MCF 10A (cell line): ENCODE measurements around the gene AGBL1. TPM values are rescaled to one million over a fixed set of nuclear protein-coding genes. Genes with fewer than 3 reads are reported as not detected.

Experiments used
- BruUV-seq: library from RNA; stranded (reverse); fragments of 400-500 nt; replicated peaks from 2 replicates; lab custom pipeline; 2021; lab: Mats Ljungman, UMichigan
- CTCF ChIA-PET: fragments of 300-600 bp; sonication (Branson Sonifier 250); formaldehyde crosslinking; extraction: SDS; loops from one replicate; lab custom pipeline; 2021; ENCODE audit warnings: antibody characterized with exemption, inconsistent platforms; lab: Yijun Ruan, JAX
- POLR2A ChIA-PET: fragments of 300-600, 350-650 bp; sonication (Branson Sonifier 250); formaldehyde crosslinking; extraction: SDS; loops from one replicate; lab custom pipeline; 2020; ENCODE audit warnings: antibody characterized with exemption, inconsistent platforms; lab: Yijun Ruan, JAX
- DNase-seq: peaks from one replicate; pipeline ENCODE4 v3.0.0-alpha.2; 2018; ENCODE audit not compliant: unreplicated experiment
- H3K27ac Mint-ChIP-seq: one replicate; pipeline ENCODE4 v1.8.0; 2022; ENCODE audit warnings: mild to moderate bottlenecking, low read depth, mixed read lengths; ENCODE audit not compliant: unreplicated experiment
- H3K27me3 Mint-ChIP-seq: one replicate; pipeline ENCODE4 v1.8.0; 2022; ENCODE audit warnings: mixed read lengths; ENCODE audit not compliant: insufficient read depth, unreplicated experiment
- H3K36me3 Mint-ChIP-seq: one replicate; pipeline ENCODE4 v1.8.0; 2022; ENCODE audit warnings: mild to moderate bottlenecking, moderate library complexity, mixed read lengths; ENCODE audit not compliant: insufficient read depth, unreplicated experiment
- H3K4me1 Mint-ChIP-seq: one replicate; pipeline ENCODE4 v1.8.0; 2022; ENCODE audit warnings: mixed read lengths; ENCODE audit not compliant: insufficient read depth, unreplicated experiment
- H3K4me3 Mint-ChIP-seq: one replicate; pipeline ENCODE4 v1.8.0; 2022; ENCODE audit warnings: mild to moderate bottlenecking, moderate library complexity, mixed read lengths; ENCODE audit not compliant: unreplicated experiment
- H3K9me3 Mint-ChIP-seq: one replicate; pipeline ENCODE4 v1.8.0; 2022; ENCODE audit warnings: mixed read lengths; ENCODE audit not compliant: unreplicated experiment
- intact Hi-C: fragments of 100-400 bp; cut with micrococcal nuclease; formaldehyde crosslinking; loops from 2 replicates; pipeline ENCODE4 v1.14.1; 2022
- total RNA-seq: library from RNA; stranded (reverse); gene quantifications from 2 replicates; pipeline ENCODE4 v1.2.3, GENCODE V29; 2022
- TF ChIP-seq, protein P1 (sequence below): fragments of 200-600 bp; IDR thresholded peaks from one replicate; pipeline ENCODE4 v1.8.0; 2022; ENCODE audit warnings: antibody characterized with exemption, mild to moderate bottlenecking; ENCODE audit not compliant: unreplicated experiment

The AGBL1 gene
- total RNA-seq, 1 experiment from 2014 or later = not detected

DNA sequence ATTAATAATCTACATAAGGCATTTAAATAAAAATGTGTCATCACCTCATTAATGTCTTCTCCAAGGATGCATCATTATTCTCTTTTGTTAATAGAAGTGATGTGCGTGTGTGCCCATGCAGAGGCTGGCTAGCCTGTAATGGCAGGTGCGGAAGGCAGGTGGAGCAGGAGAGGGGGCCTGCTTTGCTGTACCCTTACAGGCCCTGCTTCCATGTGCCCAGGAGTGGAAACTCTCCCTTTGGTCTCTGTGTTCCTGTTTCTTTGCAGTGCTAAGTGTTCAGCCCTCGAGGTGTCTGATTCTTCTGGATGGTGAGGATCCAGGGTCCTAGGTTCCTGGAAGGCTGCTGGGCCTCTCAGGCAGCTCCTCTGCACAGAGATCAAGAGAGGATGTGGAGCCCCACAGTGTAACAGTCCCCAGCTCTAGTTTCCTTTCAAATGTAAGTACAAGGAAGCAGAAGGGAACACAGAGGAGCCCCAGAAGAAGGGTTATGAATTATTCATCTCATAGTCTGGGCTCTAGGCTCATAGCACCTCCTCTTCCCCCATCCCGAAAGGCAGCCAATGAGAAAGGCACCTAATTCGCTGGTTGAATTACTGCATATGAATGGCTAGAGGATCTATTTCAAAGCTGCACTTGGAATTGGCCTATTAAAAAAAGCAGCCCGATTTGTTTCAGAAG, 39.2 kb upstream of the AGBL1 start:
- ChIA-PET CTCF (no interaction called here), POLR2A (no interaction called here)
- Mint-ChIP-seq H3K4me3 (no peak overlapping the region), H3K27me3 (no peaks in the 10 kb centered on the region), H3K9me3 (no peaks in the 10 kb centered on the region), H3K27ac (no peak overlapping the region), H3K36me3 (no peaks in the 10 kb centered on the region), H3K4me1 (no peaks in the 10 kb centered on the region)
- no TSS peak for BruUV-seq
- intact Hi-C loops = no loop called here
- no peak for DNase-seq
- TF ChIP-seq, protein P1, sequence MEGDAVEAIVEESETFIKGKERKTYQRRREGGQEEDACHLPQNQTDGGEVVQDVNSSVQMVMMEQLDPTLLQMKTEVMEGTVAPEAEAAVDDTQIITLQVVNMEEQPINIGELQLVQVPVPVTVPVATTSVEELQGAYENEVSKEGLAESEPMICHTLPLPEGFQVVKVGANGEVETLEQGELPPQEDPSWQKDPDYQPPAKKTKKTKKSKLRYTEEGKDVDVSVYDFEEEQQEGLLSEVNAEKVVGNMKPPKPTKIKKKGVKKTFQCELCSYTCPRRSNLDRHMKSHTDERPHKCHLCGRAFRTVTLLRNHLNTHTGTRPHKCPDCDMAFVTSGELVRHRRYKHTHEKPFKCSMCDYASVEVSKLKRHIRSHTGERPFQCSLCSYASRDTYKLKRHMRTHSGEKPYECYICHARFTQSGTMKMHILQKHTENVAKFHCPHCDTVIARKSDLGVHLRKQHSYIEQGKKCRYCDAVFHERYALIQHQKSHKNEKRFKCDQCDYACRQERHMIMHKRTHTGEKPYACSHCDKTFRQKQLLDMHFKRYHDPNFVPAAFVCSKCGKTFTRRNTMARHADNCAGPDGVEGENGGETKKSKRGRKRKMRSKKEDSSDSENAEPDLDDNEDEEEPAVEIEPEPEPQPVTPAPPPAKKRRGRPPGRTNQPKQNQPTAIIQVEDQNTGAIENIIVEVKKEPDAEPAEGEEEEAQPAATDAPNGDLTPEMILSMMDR = no peak

DNA sequence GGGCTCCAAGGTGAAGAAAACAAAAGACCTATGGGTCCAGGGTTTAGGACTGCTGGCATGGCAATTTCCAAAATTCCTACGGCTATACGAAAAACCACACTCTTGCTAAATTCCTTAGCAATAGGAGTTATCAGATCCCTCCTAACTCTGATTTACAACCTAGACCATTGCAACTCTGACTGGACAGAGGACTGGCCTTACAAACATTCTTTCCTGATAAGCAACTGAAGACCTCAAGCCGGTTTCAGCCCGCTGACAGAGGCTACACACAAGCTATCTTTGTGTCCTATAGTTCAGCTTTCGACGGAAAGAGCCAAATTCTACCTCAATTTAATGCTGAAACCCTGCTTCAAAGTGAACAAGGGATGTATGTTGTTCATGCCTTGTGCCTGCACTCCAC, 38.3 kb upstream of the AGBL1 start:
- Mint-ChIP-seq H3K4me1 (no peaks in the 10 kb centered on the region), H3K27ac (no peak overlapping the region), H3K36me3 (no peaks in the 10 kb centered on the region), H3K4me3 (no peak overlapping the region), H3K27me3 (no peaks in the 10 kb centered on the region), H3K9me3 (no peaks in the 10 kb centered on the region)
- TF ChIP-seq, protein P1 = no peak
- POLR2A ChIA-PET = no interaction called here
- intact Hi-C loops = no loop called here
- DNase-seq = no peak
- CTCF ChIA-PET = no interaction called here
- BruUV-seq = no TSS peak

DNA sequence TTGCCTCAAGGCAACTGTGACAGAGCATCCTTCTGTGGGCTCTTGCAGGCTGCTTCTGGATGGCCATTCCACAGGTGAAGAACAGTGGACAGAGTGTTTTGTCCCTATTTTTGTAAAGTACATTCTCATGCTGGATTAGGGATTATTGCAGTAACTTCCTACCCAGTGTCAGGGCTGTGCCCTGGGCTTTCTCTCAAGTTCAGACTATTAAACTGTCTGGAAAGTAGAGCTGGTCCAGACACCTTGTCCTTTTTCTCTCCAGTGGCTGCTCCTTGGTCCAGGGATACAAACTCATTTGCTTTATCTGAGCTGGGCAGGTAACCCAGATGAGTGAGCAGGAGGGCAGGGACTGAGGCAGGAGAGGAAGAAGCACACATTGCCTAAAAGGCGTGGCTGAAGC, 37.4 kb upstream of the AGBL1 start:
- no peaks in the 10 kb centered on the region for H3K36me3 Mint-ChIP-seq
- H3K9me3 Mint-ChIP-seq = no peaks in the 10 kb centered on the region
- DNase-seq = no peak
- intact Hi-C loops = no loop called here
- ChIA-PET CTCF (no interaction called here), POLR2A (no interaction called here)
- H3K27me3 Mint-ChIP-seq = no peaks in the 10 kb centered on the region
- TF ChIP-seq, protein P1 = no peak
- BruUV-seq = no TSS peak
- no peak overlapping the region for H3K27ac Mint-ChIP-seq
- H3K4me3 Mint-ChIP-seq = no peak overlapping the region
- no peaks in the 10 kb centered on the region for H3K4me1 Mint-ChIP-seq

DNA sequence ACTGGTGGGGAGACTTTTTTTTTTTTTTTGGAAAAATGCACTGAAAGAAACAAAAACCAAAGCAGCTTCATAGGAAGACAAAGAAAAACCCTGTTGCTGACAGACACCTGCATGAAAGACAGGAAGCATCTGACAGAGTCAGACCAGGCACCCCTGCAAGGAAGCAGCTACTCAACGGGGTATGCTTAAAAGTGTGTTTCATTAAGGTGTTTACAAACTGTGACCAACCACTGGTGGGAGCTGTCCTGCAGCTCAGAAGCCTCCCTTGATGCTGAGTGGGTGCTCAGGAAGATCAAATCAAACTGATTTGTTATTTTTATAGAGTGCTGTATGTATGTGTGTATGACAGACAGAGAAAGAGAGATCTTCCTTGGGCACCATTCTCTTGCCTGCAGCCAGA, 34.7 kb upstream of the AGBL1 start:
- BruUV-seq = no TSS peak
- no peaks in the 10 kb centered on the region for H3K36me3 Mint-ChIP-seq
- DNase-seq = no peak
- intact Hi-C loops = no loop called here
- TF ChIP-seq, protein P1 = no peak
- H3K9me3 Mint-ChIP-seq = no peaks in the 10 kb centered on the region
- no peak overlapping the region for H3K27ac Mint-ChIP-seq
- ChIA-PET CTCF (interaction anchor here (0.7 kb wide), 1 partner anchor 580 kb away, joined by 3 read pairs; no protein-coding TSS in a partner anchor), POLR2A (interaction anchor here (0.7 kb wide), 2 partner anchors 13 to 1397 kb away, joined by 3 read pairs; no protein-coding TSS in a partner anchor)
- H3K27me3 Mint-ChIP-seq = no peaks in the 10 kb centered on the region
- H3K4me1 Mint-ChIP-seq = no peaks in the 10 kb centered on the region
- no peak overlapping the region for H3K4me3 Mint-ChIP-seq
